Left renal cortex interstitium (tissue), 4 donors: ENCODE data around the gene FUT8. TPM values are rescaled to one million over a fixed set of nuclear protein-coding genes. Genes with fewer than 3 reads are reported as not detected.

Experiments used
- DNase-seq, 4 donors: peaks; one replicate each; pipeline ENCODE4 v3.0.0-alpha.2; 2013; ENCODE audit warnings: low read depth in 4 of 4, low spot score in 2 of 4, missing footprints in 1 of 4
- polyA plus RNA-seq, 4 donors: library from polyadenylated mRNA; unstranded; fragments of 120-200 nt; gene quantifications; one replicate each; pipeline ENCODE4 v1.2.1, GENCODE V29; 2013; ENCODE audit not compliant: insufficient read length in 4 of 4

FUT8 gene
- polyA plus RNA-seq, 4 donors: 14.8 to 22.0 (median 18.7) TPM

DNA sequence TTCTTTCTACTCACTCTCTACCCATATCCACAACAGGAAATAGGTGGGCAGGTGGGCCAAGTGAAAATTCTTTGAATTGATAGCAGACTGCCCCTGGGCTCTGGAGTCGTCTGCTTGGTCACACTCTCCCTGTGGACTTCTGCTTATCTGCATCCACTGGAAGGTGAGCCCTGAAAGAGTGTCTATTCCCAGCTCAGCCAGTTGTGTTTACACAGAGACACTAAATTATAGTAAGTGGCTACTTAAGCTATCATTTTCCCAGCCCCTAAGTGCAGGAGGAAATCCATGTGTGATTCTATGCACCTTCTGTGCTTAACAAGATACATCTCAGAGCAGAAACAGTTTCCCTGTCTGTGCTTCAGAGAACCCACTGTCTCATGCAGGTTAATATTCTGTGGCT lies 338.4 kb downstream of the FUT8 start:
- no peak for DNase-seq

DNA sequence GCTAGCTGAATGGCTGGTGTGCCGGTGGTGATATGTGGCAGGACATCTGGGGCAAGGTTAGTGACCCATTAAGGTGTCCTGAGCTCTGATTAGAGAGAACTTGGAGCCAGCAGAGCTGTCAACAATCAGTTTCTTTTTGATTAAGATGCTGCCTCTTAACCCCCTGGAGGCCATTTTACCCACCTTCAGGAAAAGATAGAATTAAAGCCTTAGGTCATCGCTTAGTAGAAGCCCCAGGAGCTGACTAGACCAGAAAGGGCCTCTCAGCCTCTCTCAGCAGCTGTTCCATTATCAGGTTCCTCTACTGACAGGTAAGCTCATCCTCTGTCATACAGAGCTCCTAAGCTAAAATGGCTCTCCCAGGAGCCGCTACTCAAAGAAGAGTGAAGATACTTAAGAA lies 339.0 kb downstream of the FUT8 start:
- no peak for DNase-seq

DNA sequence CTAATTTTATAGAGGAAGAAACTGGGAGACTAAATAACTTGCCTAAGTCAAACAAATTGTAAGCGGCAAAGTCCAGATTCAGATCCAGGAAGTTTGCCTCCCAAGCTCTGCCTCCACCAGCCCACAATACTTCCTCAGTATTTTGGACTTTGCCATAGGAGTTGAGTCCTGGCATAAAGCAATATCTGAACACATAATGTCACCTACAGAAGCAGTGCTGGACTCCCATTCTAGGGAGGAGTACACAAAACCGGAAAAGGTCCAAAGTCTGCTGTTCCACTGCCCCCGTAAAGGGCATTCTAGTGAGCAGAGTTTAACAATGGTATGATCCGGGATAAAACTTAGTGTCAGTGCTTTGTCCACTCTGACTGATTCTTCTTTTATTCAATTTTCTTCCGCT lies 340.5 kb downstream of the FUT8 start:
- DNase-seq: no peak

DNA sequence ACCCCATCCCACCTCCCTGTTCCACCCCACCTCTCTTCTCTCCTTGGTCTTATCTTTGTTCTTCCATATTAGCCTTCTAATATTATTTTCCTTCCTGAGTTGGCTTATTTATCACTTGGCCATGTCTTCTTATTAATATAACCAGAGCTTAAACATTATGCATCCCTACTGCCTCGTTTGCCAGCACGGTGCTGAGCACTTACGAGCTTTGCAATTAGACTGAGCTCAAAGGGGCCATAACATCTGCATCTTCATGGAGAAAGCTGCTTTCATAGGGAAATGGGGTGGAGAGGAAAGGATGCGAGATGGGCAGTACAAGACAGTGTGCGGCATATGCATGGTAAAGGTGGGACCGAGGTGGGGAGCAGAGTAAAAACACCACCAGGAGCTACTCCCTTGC lies 342.8 kb downstream of the FUT8 start:
- DNase-seq: no peak

DNA sequence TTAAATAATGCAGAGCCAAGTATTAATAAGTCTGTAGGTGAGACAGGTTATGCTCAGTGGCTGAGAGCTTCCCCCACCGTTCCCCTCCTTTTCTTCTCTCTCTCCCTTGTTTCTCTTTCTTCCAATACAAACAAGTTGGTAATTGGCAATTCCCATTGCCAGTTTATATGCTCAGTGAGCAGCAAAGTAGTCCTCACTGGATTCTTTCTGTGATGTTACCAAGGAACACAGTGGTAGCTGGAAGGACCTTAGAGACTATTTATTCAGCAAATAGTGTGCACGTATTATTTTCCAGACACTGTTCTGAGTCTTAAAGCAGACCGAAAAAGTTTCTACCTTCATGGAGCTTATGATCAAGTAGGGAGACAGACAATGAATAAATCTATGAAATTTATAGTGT lies 344.4 kb downstream of the FUT8 start:
- DNase-seq: no peak

DNA sequence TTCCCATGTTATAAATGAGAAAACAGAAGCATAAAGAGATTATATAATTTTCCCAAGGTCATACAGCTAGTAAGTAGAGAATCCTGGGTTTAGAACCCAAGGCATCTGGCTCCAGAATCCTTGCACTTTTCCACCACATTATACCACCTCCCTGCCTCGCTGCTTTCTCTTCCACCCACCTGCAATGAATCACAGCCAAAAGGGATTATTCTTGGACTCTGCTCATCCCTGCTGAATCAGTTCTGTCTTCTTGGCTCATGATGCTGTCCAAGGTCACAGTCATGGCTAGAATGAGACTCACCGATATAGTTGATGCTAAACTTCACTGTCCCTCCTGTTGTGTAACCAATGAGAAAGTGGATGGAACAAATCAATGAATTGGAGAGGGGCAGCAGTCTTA lies 356.6 kb downstream of the FUT8 start:
- no peak for DNase-seq

DNA sequence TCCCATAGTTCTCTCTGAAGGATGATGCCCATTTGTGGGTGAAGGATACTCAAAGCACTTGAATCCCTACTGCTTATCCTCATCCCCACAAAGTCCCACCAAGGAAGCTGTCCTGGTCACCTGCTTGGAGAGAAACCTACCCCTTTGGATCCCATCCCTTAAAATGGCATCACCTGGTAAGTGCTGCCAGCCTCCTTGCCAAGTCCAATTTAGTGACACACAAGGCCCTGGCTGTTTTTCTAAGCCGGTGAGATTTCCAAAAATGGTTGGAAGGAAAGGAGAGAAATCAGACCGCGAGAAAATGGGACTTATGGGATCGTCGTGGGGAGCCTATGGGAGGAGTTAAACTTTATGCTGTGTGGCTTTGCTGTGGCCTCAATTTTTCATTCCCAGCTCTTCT lies 358.2 kb downstream of the FUT8 start:
- DNase-seq: no peak

DNA sequence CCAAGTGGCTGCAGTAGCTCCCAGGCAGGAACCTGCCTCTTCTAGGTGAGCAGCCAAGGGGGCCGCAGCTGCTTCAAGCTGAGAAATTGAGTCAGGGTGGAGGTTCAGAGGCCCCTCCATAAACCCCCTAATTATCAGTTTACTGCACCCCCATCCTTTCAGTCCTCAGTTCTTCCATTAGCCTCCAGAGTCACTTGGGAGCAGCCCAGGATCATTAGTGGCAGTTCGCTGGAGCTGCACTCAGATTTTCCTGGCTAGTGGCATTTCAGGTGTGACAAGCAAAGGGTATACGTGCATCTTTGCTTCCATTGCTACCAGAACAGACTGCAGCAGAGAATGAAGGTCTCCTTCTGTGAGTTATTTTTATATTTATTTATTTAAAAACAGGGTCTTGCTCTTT lies 358.7 kb downstream of the FUT8 start:
- DNase-seq: no peak

DNA sequence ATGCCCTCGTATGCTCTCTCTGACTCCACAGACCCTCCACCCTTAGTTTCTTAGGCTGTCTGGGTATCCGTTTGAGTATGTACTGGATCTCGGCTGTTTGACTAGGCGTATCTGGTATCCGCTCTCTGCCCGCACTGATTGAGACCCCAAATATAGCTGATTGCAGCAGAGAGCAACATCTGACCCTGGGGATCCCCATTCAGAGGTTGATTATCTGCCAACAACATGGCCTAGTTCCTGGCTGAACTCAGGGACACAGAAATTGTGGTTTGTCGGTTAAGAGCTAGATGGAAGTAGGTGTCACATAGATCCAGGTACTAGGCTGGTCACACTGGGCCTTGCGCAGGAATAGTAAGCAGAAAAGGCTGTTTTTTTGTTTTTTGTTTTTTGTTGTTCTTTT lies 359.9 kb downstream of the FUT8 start:
- DNase-seq: no peak

DNA sequence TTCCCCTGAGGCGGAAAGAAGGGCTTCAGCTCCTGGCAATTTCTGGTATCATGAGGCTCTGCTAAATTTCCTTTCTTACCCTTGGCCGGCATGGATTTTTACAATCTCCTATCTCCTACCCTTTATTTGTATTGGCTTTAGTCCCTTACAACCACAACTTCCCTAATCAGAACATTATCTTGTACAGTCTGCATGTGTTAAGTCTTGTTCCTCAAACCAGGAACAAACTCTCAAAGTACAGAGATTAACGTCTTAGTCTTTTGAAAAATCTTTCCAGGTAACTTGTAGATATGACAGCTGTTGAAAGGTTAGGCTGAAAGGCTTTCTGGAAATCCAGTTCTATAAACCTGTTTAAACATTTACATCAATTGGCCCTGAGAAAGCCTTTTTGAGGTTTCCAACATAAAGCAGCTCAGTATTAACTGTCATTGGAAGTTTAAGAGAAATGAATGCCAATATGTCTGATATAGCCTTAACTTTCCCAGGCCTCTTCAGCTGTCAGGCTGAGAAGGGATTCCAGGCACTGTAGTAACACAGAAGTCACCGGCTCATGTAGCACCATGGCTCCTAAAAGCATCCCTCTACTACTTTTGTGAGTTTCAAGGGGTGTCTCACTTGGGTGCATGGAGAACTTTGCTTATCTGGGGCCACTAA lies 360.5 kb downstream of the FUT8 start:
- no peak for DNase-seq

DNA sequence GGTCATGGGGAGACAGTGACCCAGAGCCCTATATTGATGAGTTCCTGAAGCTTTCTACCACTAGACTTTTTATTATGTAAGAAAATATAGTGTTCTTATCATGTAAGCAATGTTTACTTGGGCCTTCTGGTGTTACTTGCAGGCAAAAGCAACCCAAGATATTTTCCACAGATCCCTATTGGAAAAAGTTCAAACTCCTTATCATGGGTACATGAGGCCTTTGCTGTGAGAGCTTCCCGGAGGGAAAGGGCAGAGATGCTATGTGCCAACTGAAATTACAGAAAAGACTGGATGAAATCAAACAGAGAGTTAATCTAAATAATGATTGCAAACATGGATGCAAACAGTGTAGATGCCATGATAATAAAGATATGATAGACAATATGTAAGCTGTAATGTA lies 361.5 kb downstream of the FUT8 start:
- no peak for DNase-seq

DNA sequence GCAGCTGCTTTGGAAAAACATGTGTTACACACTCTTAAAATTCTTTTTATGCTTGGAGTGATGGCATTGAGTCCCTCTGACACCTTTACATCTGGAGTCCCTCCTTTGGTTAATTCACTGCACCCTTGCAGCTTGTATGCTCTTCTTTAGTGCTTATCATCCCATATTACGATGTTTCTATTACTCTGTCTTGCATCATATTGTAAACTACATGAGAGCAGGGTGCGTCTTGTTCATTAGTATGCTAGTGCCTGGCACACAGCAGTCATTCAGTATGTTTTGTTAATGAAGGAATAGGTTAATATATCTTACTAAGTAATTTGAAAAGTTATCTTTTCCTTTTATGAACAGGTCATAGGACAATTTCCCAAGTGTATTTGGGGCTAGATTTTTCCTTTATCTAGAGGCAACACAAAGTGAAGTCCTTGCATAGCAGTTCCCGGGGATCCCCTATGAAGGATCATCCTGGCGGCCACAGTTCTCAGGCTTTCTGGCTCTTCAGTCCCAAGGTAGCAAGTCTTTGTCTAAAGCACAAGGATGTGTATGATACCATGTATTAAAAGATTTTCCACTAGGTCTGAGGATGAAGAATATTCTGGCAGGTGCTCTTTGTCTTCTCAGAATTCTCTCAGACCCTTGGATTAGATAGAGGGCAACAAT lies 363.8 kb downstream of the FUT8 start:
- no peak for DNase-seq

DNA sequence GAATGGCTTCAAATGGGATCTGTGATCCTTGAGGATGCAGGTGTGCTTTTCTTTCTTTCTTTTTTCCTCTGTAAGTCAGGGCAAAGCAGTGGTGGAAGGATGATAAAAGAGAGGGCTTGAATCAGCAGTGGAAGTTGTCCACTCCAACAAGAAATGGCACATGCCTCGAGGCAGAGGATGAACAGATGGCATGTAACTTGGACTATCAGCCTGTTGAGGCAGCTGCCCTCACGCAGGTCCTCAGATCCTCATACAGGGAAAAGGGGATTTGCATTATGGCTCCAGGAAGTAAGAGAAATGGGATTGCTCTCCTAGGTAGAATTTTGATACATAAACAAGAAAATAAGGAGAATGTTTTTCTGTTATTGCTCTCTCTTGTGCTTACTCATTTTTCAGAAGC lies 368.0 kb downstream of the FUT8 start:
- no peak for DNase-seq

DNA sequence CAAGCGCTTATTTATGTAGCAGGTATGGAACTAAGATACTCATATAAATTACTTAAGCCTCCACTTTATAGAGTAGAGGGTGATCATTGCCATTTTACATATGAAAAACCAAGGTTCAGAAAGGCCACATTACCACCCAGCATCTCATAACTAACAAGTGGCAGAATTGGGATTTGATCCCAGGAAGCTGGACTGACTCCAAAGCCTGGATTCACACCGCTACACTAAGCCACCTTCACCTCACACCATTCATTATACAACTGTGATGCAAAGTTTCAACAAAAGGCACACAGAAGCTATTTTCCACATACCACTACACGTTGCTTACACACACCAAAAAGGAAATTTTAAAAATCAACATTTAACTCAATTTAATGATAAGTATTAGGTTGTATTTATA lies 370.6 kb downstream of the FUT8 start:
- no peak for DNase-seq

DNA sequence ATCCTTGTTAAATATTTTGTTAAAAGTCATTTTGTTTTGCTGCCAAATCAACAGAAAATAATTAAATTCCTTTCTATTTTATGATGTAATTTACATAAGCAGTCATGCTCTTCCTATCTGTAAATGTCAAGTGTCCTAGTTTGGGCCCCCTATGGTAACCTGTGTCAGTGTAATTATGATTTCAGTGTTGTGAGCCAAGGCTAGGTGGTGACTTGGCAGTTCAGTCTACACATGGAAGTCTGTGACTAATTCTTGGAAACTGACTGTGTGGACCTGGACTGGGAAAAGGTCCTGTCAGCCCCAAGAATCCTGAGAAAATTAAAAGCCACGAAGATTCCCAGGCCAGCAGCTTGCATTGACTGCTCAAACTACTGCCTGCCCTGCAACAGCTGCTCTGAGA lies 371.0 kb downstream of the FUT8 start:
- DNase-seq: no peak

DNA sequence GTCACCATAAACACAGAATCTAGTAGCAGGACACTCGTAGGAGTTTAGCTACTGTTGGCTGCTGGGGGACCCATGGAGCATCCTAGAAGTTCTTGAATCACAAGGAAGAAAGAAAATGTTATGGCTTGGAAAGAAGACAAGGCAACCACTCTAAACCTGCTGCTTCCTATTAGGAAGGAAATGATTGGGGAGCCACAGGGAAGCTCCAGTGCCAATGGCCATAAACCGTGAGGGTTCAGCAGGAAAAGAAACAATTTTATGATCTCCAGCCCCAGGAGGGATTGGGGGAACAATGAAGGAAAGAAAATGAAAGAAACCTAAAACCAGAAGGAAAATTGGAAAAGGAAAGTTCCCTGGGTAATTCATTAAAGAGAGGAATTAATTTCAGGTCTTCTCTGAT lies 372.0 kb downstream of the FUT8 start:
- DNase-seq: no peak

DNA sequence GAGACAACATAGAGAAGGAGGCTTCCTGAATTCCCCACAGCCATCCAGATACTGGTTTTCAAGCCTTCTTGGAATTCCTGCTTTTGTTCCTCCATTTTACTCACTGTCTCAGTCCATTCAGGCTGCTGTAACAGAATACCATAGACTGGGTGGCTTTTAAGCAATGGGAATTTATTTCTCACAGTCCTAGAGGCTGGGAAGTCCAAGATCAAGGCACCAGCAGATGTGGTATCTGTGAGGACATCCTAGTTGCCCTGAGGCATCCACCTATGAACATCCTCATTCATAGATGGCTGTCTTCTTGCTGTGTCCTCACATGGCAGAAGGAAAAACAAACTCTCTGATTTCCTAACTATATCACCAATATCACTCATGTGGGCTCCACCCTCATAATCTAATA lies 374.9 kb downstream of the FUT8 start:
- DNase-seq: no peak

DNA sequence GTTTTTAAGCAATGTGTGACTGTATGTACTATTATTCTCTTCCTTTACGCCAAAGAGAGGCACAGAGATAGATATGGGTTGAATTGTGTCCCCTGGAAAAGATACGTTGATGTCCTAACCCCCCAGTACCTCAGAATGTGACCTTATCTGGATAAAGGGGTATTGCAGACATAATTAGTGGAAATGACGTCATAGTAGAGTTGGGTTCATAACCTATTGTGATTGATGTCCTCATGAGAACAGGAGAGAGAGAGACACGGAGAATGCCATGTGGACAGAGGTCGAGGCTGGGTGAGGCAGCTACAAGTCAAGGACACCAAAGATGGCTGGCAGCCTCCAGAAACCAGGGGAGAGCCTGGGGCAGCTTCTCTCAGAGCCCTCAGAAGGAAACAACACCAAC lies 376.3 kb downstream of the FUT8 start:
- DNase-seq: no peak

DNA sequence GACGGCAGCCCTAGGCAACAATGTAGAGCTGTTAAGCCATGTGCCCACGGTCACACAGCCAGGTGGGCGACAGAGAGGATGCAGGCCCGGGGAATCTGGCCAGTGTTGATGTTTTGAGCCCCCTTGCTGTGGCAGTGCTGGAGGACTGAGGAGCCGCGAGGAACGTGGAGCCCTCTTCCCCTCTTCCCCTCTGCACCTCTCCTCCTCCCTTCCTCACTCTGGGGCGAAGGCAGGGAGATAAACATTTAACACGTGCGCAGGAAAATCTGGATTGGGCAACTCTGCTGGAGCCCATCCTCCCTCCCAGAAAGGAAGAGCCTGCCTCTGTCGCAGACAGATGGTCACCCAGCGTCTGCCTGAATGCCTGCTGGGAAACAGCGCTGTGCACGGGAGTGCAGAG lies 376.8 kb downstream of the FUT8 start:
- DNase-seq: no peak

DNA sequence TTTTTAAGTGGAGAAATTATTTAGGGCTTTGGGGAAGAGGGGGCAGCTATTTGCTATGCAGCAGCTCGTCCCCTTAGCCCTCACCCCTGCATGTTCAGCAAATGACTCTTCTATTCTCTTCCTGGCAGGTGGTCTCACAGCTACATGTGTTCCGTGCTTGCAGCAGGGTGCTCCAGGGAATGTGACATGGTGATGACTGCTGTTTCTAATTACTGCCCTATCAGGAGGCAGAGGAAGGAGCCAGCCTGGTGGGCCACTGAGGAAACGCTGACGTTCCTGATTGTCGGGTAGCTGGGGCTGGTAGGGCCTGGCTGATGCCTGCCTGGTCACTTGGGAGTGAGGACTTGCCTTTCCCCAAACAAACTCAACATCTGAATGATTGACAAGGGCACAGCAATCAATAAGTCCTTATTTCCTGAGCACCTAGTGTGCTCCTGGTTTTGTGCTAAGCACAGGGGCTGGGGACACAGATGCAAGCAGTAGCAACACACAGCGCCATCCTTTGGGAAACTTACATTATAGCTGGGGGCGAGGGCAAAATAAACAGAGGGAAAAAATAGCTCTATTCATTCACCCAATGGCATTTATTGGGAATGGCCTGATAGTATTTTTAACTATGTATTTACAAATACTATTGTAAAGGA lies 377.8 kb downstream of the FUT8 start:
- no peak for DNase-seq

DNA sequence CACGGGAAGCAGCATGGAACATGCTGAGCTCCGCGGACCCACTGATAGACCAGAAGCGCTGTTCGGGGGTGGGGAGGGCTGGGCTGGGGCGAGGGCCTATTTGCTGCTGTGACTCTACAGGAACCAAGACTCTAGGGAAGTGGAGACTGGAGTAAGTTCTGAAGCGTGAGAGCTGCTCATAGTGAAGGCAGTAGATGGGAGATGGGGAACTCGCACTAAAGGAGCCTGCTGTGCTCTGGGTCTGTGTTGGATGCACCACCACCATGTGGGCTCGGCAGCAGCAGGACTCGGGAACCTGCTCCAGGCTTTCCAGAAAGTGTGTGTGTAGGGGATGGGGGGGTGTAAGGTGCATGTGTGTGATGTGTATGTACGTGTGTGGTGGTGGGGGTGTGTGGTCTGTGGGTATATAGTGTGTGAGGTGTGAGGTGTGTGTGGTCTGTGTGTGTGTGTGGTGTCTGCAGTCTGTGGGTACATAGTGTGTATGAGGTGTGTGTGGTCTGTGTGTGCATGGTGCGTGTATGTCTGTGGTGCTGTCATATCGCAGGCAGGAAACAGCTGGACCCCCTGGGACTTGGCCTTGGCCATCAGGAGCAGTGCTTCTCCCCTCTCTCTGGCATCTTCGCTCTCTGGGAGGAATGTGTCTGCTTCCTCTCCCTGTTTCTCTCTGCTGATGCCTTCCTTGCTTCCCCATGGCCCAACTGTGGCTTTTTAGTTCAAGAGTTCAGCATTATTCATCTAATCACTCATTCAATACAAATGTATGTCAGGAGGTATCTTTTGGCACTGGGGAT lies 378.9 kb downstream of the FUT8 start:
- DNase-seq: no peak
